Dedifferentiated amniotic fluid mesenchymal stem cell (primary cell): ENCODE measurements around the gene GRID1.

ENCODE experiments used
- DNase-seq: peaks from one replicate; pipeline ENCODE4 v3.0.0-alpha.2; 2016; ENCODE audit errors: extremely low spot score

GRID1 gene

GRCh38 chr10:86213148-86213547 is 153.4 kb downstream of the GRID1 start:
- DNase-seq: no peak

DNA sequence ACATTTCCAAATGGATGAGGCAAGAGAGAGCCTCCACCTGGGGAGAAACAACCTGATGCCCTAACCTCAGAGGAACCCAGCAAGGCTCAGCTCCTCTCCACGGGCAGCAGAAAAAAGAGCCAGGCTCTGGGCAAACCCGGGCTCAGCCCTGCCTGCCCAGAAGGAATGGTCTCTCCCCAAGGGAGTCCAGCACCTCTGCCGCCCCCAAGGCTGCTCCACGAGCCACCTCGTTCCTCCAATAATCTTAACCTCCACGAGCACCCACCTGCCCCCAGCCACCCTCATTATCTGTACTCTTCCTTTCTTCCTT is 154.2 kb downstream of the GRID1 start:
- no peak for DNase-seq

DNA sequence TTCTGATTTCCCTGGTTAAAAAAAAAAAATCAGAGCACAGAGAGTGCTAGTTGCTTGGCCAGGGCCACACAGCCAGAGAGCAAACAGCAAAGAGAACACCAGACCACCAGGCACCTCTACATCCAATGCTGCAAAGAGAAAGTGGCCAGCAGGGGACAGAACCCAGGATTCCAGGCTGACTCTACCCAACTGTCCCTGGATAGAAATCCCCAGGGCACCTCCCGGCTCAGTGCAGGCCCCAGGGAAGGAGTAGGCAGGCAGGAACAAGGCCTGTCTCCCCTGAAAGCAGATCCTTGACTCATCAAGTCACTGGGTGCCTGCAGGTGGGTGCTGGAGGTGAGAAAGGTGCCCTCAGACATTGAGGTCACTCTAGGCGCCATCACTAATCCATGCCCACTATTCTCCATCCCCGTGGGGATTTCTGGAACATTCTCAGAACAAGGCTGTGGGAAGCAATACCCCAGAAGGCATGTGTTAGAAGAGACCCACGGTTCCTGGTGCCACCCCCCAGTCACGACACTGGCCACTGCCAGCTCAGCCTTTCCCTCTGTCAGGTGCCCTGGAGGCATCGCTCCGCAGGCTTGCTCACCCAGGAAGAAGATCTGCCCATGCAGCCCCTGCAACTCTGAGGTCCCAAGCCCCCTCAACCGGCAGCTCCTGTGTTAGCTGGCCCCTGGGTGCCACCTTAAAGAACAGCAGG is 154.8 kb downstream of the GRID1 start:
- DNase-seq: no peak

- DNase-seq: no peak
These were observed 156.2 kb downstream of the GRID1 start for GRCh38 chr10:86210416-86210815.

- DNase-seq: no peak
These were observed 156.9 kb downstream of the GRID1 start for GRCh38 chr10:86209726-86210125.

DNA sequence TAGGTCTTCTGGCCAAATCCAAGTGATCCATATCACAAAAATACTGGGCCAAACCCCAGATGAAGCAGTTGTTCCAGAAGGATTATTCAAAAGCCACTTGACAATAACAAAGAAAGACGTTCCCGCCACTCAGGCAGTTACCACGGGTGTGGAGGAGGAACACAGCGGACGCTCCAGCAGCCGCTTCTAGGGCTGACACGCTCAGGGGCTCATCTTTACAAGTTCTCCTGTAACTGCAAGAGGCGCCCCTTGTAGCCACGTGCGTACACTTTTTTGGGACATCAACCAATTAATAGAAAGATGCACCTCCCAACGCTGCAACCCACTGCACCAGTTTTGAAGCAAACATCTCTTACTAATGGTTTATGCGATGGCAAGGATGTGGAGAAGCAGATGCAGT is 159.4 kb downstream of the GRID1 start:
- DNase-seq: no peak

- DNase-seq: no peak
These were observed 160.4 kb downstream of the GRID1 start for GRCh38 chr10:86206240-86206579.

DNA sequence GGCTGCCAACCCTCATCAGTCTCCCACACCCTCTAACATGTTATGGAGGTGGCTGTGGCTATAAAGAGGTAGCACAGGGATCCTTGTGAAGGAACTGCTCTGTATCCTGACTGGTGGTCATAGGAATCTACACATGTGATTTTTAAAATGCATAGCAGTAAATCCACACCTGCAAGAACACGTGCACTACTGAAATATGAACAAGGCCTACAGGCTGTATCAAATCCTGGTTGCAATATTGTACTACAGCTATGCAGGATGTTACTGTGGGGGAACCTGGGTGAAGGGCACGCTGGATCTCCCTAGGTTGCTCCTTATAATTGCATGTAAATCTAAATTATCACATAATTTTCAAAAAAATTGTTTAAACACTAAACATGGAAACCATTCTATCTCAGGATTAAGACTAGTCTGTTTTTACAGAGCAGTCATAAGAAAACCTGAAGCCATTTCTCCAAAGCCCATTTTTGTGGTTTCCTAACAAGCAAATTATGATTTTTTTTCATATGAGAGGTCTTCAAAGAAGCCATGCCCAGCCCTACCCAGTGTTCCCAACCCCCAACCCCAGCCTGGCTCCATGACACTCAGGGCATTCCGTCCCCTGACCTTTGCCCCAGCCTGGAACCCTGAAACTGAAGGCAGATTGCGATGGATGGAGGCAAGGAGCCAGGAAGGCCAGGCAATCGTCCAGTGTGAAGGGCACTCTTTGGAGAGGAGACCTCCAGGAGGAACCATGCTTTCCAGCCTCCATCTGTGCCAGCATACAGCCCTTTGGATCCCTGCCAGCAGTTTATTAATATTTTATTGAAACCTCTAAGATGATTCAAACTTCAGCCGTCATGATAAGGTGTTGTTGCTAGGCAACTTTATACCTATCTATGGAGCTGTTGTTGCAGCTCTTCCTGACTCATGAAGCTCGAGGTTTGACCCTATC is 161.0 kb downstream of the GRID1 start:
- no peak for DNase-seq

DNA sequence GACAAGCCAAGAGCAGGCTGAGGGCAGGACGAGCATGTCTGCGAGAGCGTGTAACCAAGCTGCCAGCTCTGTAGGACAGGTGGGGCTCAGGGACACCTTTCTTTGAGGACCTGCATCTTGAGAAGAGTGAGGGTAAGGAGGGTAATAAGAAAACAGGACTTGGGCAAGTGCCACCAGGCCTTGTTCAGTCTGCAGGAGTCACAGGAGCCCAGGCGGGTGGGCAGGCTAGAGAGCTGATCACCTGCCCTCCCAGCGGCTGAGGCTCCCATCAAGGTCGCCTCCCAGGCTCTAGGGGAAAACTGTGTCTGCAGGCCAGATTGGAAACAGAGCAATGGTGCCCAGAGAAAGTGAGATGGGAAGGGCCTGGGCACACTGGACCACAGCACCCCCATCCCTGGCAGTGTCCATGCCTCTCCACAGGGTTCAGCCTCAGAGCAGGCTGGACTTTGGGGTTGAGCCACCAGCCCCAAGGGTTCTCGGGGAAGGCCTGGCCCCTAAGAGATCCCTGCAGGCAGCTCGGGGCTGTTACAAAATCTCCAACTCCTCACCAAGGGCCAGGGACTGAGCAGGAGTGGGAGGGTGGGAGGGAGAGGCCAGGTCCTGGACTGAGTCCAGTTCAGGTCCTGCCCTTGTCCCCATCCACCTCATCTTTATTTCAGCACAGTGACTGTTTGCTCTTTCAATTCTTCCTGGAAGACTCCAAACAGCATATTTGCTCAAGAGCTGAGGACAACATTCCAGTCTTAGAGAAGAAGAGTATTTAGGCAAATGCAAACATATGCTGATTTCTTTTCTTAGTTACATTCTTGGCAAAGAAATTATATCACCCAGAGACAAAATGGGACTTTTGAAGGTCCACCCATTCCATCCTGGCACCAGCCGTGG is 161.9 kb downstream of the GRID1 start:
- no peak for DNase-seq

DNA sequence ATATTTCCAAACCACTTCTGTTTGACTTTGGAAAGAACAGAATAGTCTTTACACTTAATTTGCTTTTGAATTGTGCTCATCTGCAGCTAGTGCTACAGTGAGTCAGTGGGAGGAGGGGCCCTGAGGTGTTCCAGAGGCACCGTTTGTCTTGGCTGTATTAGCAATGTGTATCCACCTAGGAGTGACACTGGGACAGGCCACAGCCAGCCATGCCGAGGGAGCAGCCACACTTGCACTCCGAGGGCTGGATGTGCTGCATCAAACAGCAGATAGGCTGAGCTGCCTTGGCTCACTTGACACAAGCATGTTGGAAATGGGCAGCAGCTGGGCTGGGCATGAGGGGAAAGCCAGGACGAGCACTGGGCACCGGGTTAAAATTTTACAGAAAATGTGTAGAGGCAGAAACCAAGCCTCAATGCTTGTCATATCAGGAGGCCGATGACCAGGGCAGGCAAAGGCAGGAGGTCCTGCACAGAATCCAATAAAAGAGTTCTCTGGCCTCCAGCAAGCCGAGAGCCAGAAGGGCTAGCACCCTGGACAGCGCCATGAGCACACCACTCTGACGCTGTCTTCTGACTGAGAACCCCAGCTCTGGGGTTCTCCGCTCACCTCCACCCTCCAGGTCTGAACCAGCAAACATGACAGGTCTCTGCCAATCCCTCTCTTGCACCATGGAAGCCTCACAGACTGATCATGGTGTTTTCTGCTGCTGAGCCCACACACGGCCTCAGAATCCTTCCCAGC is 163.3 kb downstream of the GRID1 start:
- DNase-seq: no peak

GRCh38 chr10:86202226-86202735 is 164.3 kb downstream of the GRID1 start:
- no peak for DNase-seq

GRCh38 chr10:86200867-86201266 is 165.7 kb downstream of the GRID1 start:
- DNase-seq: no peak

GRCh38 chr10:86200269-86200668 is 166.3 kb downstream of the GRID1 start:
- no peak for DNase-seq

- no peak for DNase-seq
These were observed 167.6 kb downstream of the GRID1 start for GRCh38 chr10:86199041-86199440.

- DNase-seq: no peak
These were observed 168.3 kb downstream of the GRID1 start for GRCh38 chr10:86198271-86198670.

- no peak for DNase-seq
These were observed 169.3 kb downstream of the GRID1 start for GRCh38 chr10:86197166-86197790.

GRCh38 chr10:86195521-86196157 is 171.0 kb downstream of the GRID1 start:
- DNase-seq: no peak

DNA sequence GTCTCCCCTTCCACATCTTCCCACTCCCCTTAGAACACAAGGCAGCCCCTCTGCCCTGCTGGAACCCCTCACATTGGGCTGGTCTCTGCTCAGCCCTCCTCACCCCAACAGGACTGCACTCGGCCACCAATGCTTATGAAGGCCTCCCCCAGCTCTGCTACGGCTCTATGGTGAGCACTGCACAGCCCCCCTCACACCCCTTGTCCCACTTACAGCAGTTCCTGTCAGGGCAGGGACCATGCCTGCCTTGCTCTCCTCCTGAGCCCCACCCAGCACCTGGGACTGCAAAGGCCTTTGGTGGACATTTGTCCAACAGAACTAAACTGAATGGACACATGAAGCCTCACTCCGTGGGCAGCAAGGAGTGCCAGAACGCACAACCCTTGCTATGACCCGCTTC is 171.9 kb downstream of the GRID1 start:
- no peak for DNase-seq

GRCh38 chr10:86193841-86194240 is 172.8 kb downstream of the GRID1 start:
- no peak for DNase-seq

GRCh38 chr10:86192691-86193090 is 173.9 kb downstream of the GRID1 start:
- DNase-seq: no peak

DNA sequence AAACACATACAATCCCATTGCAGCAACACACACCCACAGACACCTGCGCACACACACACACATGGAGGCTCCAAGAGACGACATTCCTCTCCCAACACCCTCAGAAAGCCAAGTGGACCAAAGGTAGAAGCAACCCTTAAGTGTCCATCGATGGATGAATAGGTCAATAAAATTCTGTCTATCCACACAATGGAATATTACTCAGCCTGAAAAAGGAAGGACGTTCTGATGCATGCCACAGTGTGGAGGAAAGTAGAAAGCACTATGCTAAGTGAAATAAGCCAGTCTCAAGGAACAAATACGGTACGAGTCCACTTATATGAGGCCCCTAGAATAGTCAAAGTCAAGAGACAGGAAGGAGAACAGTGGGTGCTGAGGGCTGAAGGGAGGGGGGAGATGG is 174.4 kb downstream of the GRID1 start:
- DNase-seq: no peak
